OCI-LY3 (cell line): ENCODE measurements around the gene BRAF.
"Not testable (repeated sequence)": the region's sequence is repeated elsewhere in the genome, so short reads cannot be mapped to it uniquely, and the experiment has no call there.

Source experiments
- H2AFZ ChIP-seq: fragments of 200-600, 300-600 bp; shearing (Covaris generic); 2 replicates; pipeline ENCODE4 v1.6.0; 2014; ENCODE audit warnings: antibody characterized with exemption, low read depth, low read length
- H3K27ac ChIP-seq: fragments of 200-600, 300-600 bp; sonication (generic); 2 replicates; pipeline ENCODE4 v1.5.1; 2014; ENCODE audit warnings: mild to moderate bottlenecking, low read length, moderate library complexity, mixed read lengths
- H3K27me3 ChIP-seq: fragments of 200-600, 300-600 bp; sonication (generic); 2 replicates; pipeline ENCODE4 v1.6.1; 2014; ENCODE audit warnings: low read depth, low read length, mixed read lengths
- H3K36me3 ChIP-seq: fragments of 200-600, 300-600 bp; sonication (generic); replicated peaks from 2 replicates; pipeline ENCODE3; 2014; ENCODE audit warnings: low read depth, low read length, mixed read lengths
- H3K4me1 ChIP-seq: fragments of 300-600, 200-600 bp; sonication (generic); 2 replicates; pipeline ENCODE4 v1.6.1; 2014; ENCODE audit warnings: low read length, mixed read lengths
- H3K4me2 ChIP-seq: fragments of 200-600, 300-600 bp; sonication (generic); 2 replicates; pipeline ENCODE4 v1.6.1; 2014; ENCODE audit warnings: low read length, mixed read lengths
- H3K4me3 ChIP-seq: fragments of 300-600, 200-600 bp; sonication (generic); 2 replicates; pipeline ENCODE4 v1.5.1; 2014; ENCODE audit warnings: antibody characterized with exemption, mild to moderate bottlenecking, low read length, moderate library complexity
- H3K79me2 ChIP-seq: fragments of 300-600, 200-600 bp; shearing (Covaris generic); 2 replicates; pipeline ENCODE4 v1.6.1; 2014; ENCODE audit warnings: mild to moderate bottlenecking, low read length, mixed read lengths
- H3K9ac ChIP-seq: fragments of 300-600, 200-600 bp; shearing (Covaris generic); 2 replicates; pipeline ENCODE4 v1.6.0; 2014; ENCODE audit warnings: mild to moderate bottlenecking, low read length, moderate library complexity
- H3K9me3 ChIP-seq: fragments of 200-600, 300-600 bp; shearing (Covaris generic); 2 replicates; pipeline ENCODE4 v1.6.1; 2014; ENCODE audit warnings: low read length, mixed read lengths; ENCODE audit not compliant: insufficient read depth
- H4K20me1 ChIP-seq: fragments of 200-600, 300-600 bp; sonication (generic); 2 replicates; pipeline ENCODE4 v1.6.1; 2016; ENCODE audit warnings: low read length, mixed read lengths; ENCODE audit not compliant: insufficient read depth
- CTCF ChIP-seq: fragments of 200-600, 300-600 bp; sonication (generic); IDR thresholded peaks from 2 replicates; pipeline ENCODE4 v1.5.1; 2014; ENCODE audit warnings: antibody characterized with exemption, low read length, low read depth
- EZH2phosphoT487 ChIP-seq: fragments of 200-600 bp; shearing (Covaris generic); IDR thresholded peaks from 2 replicates; pipeline ENCODE4 v1.6.1; 2018; ENCODE audit warnings: antibody characterized with exemption, mixed run types, low read depth

The BRAF gene

GRCh38 chr7:140761375-140761774, 163.4 kb downstream of the BRAF start:
- H3K4me2 ChIP-seq, H3K9ac ChIP-seq, H3K4me1 ChIP-seq, H3K9me3 ChIP-seq, H2AFZ ChIP-seq, H3K79me2 ChIP-seq, H3K36me3 ChIP-seq, H3K4me3 ChIP-seq, H3K27me3 ChIP-seq, H3K27ac ChIP-seq, H4K20me1 ChIP-seq: not testable (repeated sequence)

GRCh38 chr7:140754506-140754905, 170.2 kb downstream of the BRAF start:
- no peaks in the 10 kb centered on the region for H3K36me3 ChIP-seq
- no peak overlapping the region for H3K4me2 ChIP-seq
- no peak overlapping the region for H3K27ac ChIP-seq
- H2AFZ ChIP-seq, result no peak overlapping the region
- H3K27me3 ChIP-seq, result no peaks in the 10 kb centered on the region
- H3K4me3 ChIP-seq, result no peak overlapping the region
- TF ChIP-seq CTCF, result no peak
- no peak for TF ChIP-seq EZH2phosphoT487
- no peak overlapping the region for H3K9ac ChIP-seq
- H3K9me3 ChIP-seq, result no peaks in the 10 kb centered on the region
- no peaks in the 10 kb centered on the region for H4K20me1 ChIP-seq
- H3K4me1 ChIP-seq, result no peaks in the 10 kb centered on the region
- H3K79me2 ChIP-seq, result no peaks in the 10 kb centered on the region

GRCh38 chr7:140752533-140752932, 172.2 kb downstream of the BRAF start:
- H3K4me2 ChIP-seq, result no peak overlapping the region
- no peak for TF ChIP-seq CTCF
- no peak for TF ChIP-seq EZH2phosphoT487
- H3K27me3 ChIP-seq, result no peaks in the 10 kb centered on the region
- no peaks in the 10 kb centered on the region for H3K9me3 ChIP-seq
- no peak overlapping the region for H2AFZ ChIP-seq
- H3K27ac ChIP-seq, result no peak overlapping the region
- H3K4me3 ChIP-seq, result no peak overlapping the region
- no peaks in the 10 kb centered on the region for H3K4me1 ChIP-seq
- H3K36me3 ChIP-seq, result no peaks in the 10 kb centered on the region
- H4K20me1 ChIP-seq, result no peaks in the 10 kb centered on the region
- no peak overlapping the region for H3K9ac ChIP-seq
- no peaks in the 10 kb centered on the region for H3K79me2 ChIP-seq

GRCh38 chr7:140746751-140747150, 178.0 kb downstream of the BRAF start:
- H3K9me3 ChIP-seq, result no peaks in the 10 kb centered on the region
- no peak overlapping the region for H3K9ac ChIP-seq
- peaks cover 12% of the 10 kb centered on the region for H3K36me3 ChIP-seq
- H2AFZ ChIP-seq, result no peak overlapping the region
- no peak overlapping the region for H3K27ac ChIP-seq
- H3K4me3 ChIP-seq, result no peak overlapping the region
- no peaks in the 10 kb centered on the region for H3K27me3 ChIP-seq
- H3K79me2 ChIP-seq, result no peaks in the 10 kb centered on the region
- H3K4me2 ChIP-seq, result no peak overlapping the region
- TF ChIP-seq EZH2phosphoT487 (no peak), CTCF (no peak)
- peaks cover 11% of the 10 kb centered on the region for H3K4me1 ChIP-seq
- H4K20me1 ChIP-seq, result peaks cover 6% of the 10 kb centered on the region; the same call in 1 of the 2 replicates
